Astrocyte (in vitro differentiated cells and primary cell): ENCODE measurements around the gene PITX1. TPM values are rescaled to one million over a fixed set of nuclear protein-coding genes. Genes with fewer than 3 reads are reported as not detected.

Experiments
- DNase-seq: peaks from one replicate; pipeline ENCODE4 v3.0.0-alpha.2; 2010; ENCODE audit warnings: low read depth
- FAIRE-seq: peaks from 2 replicates; lab custom pipeline; 2011; peaks lifted over from hg19 to GRCh38; lab: Jason Lieb, UNC
- H2AFZ ChIP-seq: 2 replicates; pipeline ENCODE4 v1.6.0; 2012; ENCODE audit warnings: low read depth, low read length, inconsistent platforms
- H3K27ac ChIP-seq: 2 replicates; pipeline ENCODE4 v1.5.1; 2011; ENCODE audit warnings: low read depth, low read length, inconsistent platforms
- H3K27me3 ChIP-seq: 2 replicates; pipeline ENCODE4 v1.6.0; 2011; ENCODE audit warnings: low read length, inconsistent platforms; ENCODE audit not compliant: insufficient read depth
- H3K36me3 ChIP-seq: 2 replicates; pipeline ENCODE4 v1.5.1; 2011; ENCODE audit warnings: low read length, inconsistent platforms; ENCODE audit not compliant: insufficient read depth
- H3K4me1 ChIP-seq: 2 replicates; pipeline ENCODE4 v1.5.1; 2011; ENCODE audit warnings: low read length, inconsistent platforms; ENCODE audit not compliant: insufficient read depth
- H3K4me2 ChIP-seq: 2 replicates; pipeline ENCODE4 v1.6.0; 2012; ENCODE audit warnings: low read length, inconsistent platforms
- H3K4me3 ChIP-seq: 2 replicates; pipeline ENCODE4 v1.5.1; 2011; ENCODE audit warnings: low read depth, mild to moderate bottlenecking, low read length, inconsistent platforms; ENCODE audit not compliant: insufficient read depth
- H3K79me2 ChIP-seq: 2 replicates; pipeline ENCODE4 v1.6.0; 2012; ENCODE audit warnings: mild to moderate bottlenecking, low read length, inconsistent platforms; ENCODE audit not compliant: insufficient read depth
- H3K9ac ChIP-seq: 2 replicates; pipeline ENCODE4 v1.6.0; 2012; ENCODE audit warnings: mild to moderate bottlenecking, low read length, inconsistent platforms
- H3K9me3 ChIP-seq: 2 replicates; pipeline ENCODE4 v1.5.1; 2012; ENCODE audit warnings: low read depth, mild to moderate bottlenecking, low read length, inconsistent platforms; ENCODE audit not compliant: insufficient read depth
- H4K20me1 ChIP-seq: 2 replicates; pipeline ENCODE4 v1.6.0; 2012; ENCODE audit warnings: low read length, inconsistent platforms; ENCODE audit not compliant: insufficient read depth
- H3K27ac Mint-ChIP-seq: one replicate; pipeline ENCODE4 v1.8.0; 2021; ENCODE audit warnings: mild to moderate bottlenecking, mixed read lengths; ENCODE audit not compliant: unreplicated experiment
- H3K27me3 Mint-ChIP-seq: one replicate; pipeline ENCODE4 v1.8.0; 2021; ENCODE audit warnings: low read depth, mixed read lengths; ENCODE audit not compliant: unreplicated experiment
- H3K36me3 Mint-ChIP-seq: one replicate; pipeline ENCODE4 v1.8.0; 2021; ENCODE audit warnings: low read depth, mixed read lengths; ENCODE audit not compliant: unreplicated experiment
- H3K4me1 Mint-ChIP-seq: one replicate; pipeline ENCODE4 v1.8.0; 2021; ENCODE audit warnings: low read depth, mixed read lengths; ENCODE audit not compliant: unreplicated experiment
- H3K4me3 Mint-ChIP-seq: one replicate; pipeline ENCODE4 v1.8.0; 2021; ENCODE audit warnings: mild to moderate bottlenecking, moderate library complexity, mixed read lengths; ENCODE audit not compliant: unreplicated experiment
- H3K9me3 Mint-ChIP-seq: one replicate; pipeline ENCODE4 v1.8.0; 2021; ENCODE audit warnings: mild to moderate bottlenecking, mixed read lengths; ENCODE audit not compliant: unreplicated experiment
- EZH2 ChIP-seq: IDR thresholded peaks from 2 replicates; pipeline ENCODE4 v1.6.1; 2012; ENCODE audit warnings: mild to moderate bottlenecking, low read length, inconsistent platforms; ENCODE audit not compliant: insufficient read depth
- total RNA-seq: library from RNA; stranded (reverse); gene quantifications from 2 replicates; pipeline ENCODE4 v1.2.1, GENCODE V29; 2021
- TF ChIP-seq, protein P1 (sequence below): IDR thresholded peaks from 2 replicates; pipeline ENCODE4 v1.5.1; 2011; ENCODE audit warnings: low read depth, mild to moderate bottlenecking, inconsistent platforms, low read length, moderate library complexity; ENCODE audit not compliant: insufficient read depth

Gene PITX1
- total RNA-seq, 1 donor from 2014 or later = 0.52 TPM

DNA sequence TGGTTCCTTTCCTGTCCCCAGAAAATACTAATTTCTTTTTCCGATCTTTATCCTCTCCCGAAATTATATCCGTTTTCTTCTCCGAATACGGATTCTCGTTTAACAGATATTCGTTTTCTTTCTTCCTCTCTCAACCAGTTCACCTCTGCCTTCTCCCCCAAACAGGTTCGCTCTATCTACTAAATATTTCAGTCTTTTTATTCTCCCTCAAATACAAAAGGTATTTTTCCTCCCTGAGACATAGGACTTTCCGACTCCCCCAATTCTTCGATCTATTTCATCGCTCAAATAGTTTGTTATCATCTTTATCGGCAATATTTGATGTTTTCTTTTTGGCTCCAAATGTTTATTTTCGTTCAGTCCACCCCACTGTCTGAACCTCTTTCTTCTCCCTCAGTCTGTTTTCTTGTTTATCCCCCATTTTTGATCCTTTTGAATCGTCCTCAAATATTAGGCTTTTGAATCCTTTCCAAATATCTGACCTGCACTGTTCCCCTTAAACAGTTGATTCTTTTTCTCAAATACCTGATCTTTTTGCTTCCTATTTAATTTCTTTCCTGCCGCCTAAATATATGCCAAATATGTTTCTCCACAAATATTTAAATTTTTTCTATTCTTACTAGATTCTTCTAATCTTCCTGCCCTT is 4.4 kb downstream of the PITX1 start:
- H2AFZ ChIP-seq = no peak overlapping the region

DNA sequence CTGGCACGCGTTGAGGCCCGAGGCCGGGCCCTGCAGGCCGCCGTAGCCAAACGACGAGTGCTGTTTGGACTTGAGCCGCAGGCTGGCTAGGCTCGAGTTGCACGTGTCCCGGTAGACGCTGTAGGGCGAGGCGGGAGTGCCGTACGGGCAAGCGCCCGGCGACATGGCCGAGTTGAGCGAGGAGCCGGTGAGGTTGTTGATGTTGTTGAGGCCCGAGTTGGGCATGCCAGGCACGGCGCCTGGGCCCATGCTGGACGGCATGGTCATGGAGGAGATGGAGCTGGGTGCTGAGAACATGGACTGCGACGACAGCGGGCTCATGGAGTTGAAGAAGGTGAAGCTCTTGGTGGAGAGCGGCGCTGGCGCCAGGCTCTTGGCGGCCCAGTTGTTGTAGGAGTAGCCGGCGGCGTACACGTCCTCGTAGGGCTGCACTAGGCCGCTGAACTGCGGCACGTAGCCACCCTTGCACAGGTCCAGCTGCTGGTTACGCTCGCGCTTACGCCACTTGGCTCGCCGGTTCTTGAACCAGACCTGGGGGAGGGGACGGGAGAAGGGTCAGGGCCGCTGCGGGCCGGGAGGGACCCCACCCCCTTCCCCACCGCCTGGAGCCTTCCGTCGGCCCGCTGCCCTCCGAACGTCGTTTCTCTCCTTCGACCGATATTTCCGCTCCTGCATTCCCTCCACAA is 5.1 kb downstream of the PITX1 start:
- peak overlapping the region; percentile 93 for H3K27ac Mint-ChIP-seq
- peaks cover 76% of the 10 kb centered on the region for H3K27me3 Mint-ChIP-seq
- Histone ChIP-seq H4K20me1 (peaks cover 29% of the 10 kb centered on the region), H3K79me2 (no peaks in the 10 kb centered on the region), H3K4me3 (no peak overlapping the region), H3K36me3 (no peaks in the 10 kb centered on the region), H3K4me2 (no peak overlapping the region), H3K4me1 (peaks cover 5% of the 10 kb centered on the region), H3K9me3 (peaks cover 3% of the 10 kb centered on the region), H3K27me3 (peaks cover 78% of the 10 kb centered on the region), H3K27ac (no peak overlapping the region), H2AFZ (no peak overlapping the region), H3K9ac (no peak overlapping the region)
- no peak overlapping the region for H3K4me3 Mint-ChIP-seq
- TF ChIP-seq, protein P1, sequence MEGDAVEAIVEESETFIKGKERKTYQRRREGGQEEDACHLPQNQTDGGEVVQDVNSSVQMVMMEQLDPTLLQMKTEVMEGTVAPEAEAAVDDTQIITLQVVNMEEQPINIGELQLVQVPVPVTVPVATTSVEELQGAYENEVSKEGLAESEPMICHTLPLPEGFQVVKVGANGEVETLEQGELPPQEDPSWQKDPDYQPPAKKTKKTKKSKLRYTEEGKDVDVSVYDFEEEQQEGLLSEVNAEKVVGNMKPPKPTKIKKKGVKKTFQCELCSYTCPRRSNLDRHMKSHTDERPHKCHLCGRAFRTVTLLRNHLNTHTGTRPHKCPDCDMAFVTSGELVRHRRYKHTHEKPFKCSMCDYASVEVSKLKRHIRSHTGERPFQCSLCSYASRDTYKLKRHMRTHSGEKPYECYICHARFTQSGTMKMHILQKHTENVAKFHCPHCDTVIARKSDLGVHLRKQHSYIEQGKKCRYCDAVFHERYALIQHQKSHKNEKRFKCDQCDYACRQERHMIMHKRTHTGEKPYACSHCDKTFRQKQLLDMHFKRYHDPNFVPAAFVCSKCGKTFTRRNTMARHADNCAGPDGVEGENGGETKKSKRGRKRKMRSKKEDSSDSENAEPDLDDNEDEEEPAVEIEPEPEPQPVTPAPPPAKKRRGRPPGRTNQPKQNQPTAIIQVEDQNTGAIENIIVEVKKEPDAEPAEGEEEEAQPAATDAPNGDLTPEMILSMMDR = no peak
- TF ChIP-seq EZH2 = peak; percentile 94
- no peak for FAIRE-seq
- H3K36me3 Mint-ChIP-seq = peaks cover 5% of the 10 kb centered on the region
- H3K9me3 Mint-ChIP-seq = peaks cover 19% of the 10 kb centered on the region
- no peak for DNase-seq
- H3K4me1 Mint-ChIP-seq = peaks cover 5% of the 10 kb centered on the region

More for the DNA sequence above, 4.4 kb downstream of the PITX1 start:
- Mint-ChIP-seq H3K36me3 (peaks cover 5% of the 10 kb centered on the region), H3K9me3 (peaks cover 19% of the 10 kb centered on the region), H3K4me1 (peaks cover 5% of the 10 kb centered on the region), H3K27me3 (peaks cover 73% of the 10 kb centered on the region), H3K27ac (peak overlapping the region; percentile 93), H3K4me3 (no peak overlapping the region)
- H3K9ac ChIP-seq = no peak overlapping the region
- H3K79me2 ChIP-seq = no peaks in the 10 kb centered on the region
- no peaks in the 10 kb centered on the region for H3K36me3 ChIP-seq
- no peak overlapping the region for H3K27ac ChIP-seq
- H3K4me1 ChIP-seq = peaks cover 5% of the 10 kb centered on the region
- FAIRE-seq (no peak), DNase-seq (no peak)
- TF ChIP-seq EZH2 = no peak
- TF ChIP-seq, protein P1 = no peak
- H3K4me3 ChIP-seq = no peak overlapping the region
- H4K20me1 ChIP-seq = peaks cover 29% of the 10 kb centered on the region
- H3K9me3 ChIP-seq = peaks cover 3% of the 10 kb centered on the region
- H3K27me3 ChIP-seq = peaks cover 80% of the 10 kb centered on the region
- no peak overlapping the region for H3K4me2 ChIP-seq
